ENCODE results near the gene R3HCC1L.
"Not testable (repeated sequence)": the region's sequence is repeated elsewhere in the genome, so short reads cannot be mapped to it uniquely, and the experiment has no call there.

The R3HCC1L gene

DNA sequence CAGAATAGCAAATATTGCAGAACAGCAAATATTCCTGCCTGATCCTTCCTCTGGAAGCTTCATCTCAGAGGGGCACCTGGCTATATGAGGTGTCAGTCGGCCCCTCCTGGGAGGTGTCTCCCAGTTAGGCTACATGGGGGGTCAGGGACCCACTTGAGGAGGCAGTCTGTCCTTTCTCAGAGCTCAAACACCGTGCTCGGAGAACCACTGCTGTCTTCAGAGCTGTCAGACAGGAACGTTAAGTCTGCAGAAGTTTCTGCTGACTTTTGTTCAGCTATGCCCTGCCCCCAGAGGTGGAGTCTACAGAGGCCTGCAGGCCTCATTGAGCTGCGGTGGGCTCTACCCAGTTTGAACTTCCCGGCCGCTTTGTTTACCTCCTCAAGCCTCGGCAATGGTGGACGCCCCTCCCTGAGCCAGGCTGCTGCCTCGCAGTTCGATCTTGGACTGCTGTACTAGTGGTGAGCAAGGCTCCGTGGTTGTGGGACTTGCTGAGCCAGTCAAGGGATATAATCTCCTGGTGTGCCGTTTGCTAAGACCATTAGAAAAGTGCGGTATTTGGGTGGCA is 48.0 kb downstream of the R3HCC1L start:
- not testable (repeated sequence) for DNase-seq

DNA sequence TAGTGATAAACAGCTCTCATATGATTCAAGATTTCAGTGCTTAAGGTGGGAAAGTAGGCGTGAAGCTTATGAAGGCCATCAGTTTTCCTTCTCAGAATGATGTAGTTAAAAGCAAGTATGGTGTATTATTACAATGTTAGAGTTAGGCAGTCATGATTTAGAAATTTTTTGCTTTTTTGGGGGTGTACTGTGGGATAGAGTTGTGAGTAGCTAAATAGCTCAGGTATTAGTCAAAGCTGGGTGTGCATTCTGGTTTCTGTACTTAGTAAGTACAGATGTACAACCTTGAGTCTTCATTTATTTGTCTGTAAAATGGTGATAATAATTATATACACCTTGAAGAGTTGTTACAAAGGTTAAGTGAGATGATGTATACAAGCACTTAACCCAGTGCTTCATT is 52.2 kb downstream of the R3HCC1L start:
- DNase-seq = no peak

DNA sequence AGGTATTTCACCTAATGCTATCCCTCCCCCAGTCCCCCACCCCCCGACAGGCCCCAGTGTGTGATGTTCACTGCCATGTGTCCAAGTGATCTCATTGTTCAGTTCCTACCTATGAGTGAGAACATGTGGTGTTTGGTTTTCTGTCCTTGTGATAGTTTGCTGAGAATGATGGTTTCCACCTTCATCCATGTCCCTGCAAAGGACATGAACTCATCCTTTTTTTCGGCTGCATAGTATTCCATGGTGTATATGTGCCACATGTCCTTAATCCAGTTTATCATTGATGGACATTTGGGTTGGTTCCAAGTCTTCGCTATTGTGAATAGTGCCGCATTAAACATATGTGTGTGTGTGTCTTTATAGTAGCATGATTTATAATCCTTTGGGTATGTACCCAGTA is 56.3 kb downstream of the R3HCC1L start:
- not testable (repeated sequence) for DNase-seq

DNA sequence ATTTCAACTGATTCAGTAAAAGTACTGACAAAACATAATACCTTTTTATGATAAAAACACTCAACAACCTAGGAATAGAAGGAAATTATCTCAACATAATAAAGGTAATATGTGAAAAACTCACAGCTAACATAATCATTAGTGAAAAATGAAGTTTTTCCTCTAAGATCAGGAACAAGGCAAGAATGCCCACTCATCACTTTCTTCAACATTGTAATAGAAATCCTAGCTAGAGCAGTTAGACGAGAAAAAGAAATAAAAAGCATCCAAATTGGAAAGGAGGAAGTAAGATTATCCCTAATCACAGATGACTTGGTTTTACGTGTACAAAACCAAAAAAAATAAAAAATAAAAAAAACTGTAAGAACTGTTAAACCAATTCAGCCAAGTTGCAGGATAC is 58.6 kb downstream of the R3HCC1L start:
- no peak for DNase-seq

DNA sequence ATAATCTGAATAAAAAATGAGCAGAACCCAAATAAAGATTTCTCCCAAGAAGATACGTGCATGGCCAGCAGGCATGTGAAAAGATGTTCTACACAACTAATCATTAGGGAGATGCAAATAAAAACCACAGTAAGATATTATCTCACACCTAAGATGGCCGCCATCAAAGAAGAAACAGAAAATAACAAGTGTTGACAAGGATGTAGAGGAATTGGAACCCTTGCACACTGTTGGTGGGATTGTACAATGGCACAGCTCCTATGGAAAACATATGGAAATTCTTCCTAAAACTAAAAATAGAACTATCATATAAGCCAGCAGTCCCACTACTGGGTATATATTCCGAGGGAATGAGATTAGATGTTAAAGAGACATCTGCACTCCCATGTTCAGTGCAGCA is 60.2 kb downstream of the R3HCC1L start:
- DNase-seq = no peak

DNA sequence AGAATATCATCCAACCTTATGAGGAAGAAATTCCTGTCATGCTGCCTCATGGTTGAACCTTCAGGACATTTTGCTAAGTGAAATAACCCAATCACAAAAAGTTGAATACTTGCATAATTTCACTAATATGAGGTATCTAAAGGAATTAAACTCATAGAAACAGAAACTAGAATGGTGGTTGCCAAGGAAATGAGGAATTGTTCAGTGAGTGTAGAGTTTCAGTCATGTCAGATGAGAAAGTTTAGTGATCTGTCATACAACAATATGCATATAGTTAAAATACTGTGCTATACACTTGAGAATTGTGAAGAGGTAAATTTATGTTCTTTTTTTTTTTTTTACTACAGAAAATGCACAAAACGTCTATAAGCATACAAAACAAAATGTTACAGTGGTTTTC is 60.7 kb downstream of the R3HCC1L start:
- no peak for DNase-seq

DNA sequence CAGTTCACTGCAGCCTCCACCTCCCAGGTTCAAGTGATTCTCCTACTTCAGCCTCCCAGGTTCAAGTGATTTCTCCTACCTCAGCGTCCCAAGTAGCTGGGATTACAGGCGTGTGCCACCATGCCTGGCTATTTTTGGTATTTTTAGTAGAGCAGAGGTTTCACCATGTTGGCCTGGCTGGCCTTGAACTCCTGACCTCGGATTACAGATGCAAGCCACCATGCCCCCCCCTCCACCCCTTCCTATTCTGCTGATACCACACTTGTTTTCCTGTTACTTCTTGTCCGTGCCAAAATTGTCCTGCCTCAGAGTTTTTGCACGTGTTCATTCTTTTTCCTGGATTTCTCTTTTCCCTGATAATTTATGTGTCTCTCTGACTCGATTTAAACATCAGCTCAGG is 62.5 kb downstream of the R3HCC1L start:
- no peak for DNase-seq

DNA sequence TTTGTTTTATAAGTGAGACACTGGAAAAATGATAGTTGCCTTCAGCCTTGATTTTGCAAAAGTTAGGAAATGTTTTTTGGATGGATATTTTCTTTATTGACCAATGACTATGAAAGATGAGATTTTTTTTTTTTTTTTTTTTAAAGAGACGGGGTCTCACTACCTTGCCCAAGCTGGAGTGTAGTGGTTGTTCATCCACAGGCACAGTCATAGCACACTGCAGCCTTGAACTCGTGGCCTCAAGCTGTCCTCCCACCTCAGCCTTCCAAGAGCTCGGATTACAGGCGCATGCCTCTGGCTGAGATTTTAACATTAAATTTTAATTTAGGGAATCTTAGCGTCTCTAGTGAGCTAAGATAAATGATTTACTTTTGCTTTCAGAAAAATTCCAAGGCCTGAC is 67.3 kb downstream of the R3HCC1L start:
- no peak for DNase-seq

DNA sequence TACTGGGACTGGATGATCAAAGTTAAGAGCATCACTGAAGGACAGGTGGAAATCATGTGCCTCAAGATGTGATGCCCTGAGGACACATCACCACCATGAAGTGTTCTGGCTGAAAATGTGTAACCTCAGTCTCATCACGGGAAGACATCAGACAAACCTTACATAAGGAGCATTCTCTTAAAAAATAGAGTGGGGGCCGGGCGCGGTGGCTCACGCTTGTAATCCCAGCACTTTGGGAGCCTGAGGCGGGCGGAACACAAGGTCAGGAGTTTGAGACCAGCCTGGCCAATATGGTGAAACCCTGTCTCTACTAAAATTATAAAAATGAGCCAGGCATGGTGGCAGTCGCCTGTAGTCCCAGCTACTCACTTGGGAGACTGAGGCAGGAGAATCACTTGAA is 67.9 kb downstream of the R3HCC1L start:
- no peak for DNase-seq

DNA sequence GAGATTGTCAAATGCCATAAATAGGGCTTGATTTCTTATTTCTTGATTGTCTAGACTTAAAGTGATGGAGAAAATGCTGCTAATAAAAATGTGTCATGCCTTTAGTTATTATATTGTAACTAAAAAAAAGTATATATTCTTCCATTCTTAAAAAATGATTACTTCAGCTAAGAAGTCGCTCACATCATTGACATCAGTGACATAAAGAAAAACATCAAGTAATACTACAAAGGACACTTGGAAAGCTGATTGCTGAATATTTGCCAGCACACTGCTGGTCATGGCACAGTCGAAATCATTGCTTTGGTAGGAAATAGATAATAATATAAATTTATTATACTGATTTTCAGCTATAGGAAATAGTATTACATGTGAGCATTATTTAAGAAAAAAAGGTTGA is 70.9 kb downstream of the R3HCC1L start:
- DNase-seq = no peak

DNA sequence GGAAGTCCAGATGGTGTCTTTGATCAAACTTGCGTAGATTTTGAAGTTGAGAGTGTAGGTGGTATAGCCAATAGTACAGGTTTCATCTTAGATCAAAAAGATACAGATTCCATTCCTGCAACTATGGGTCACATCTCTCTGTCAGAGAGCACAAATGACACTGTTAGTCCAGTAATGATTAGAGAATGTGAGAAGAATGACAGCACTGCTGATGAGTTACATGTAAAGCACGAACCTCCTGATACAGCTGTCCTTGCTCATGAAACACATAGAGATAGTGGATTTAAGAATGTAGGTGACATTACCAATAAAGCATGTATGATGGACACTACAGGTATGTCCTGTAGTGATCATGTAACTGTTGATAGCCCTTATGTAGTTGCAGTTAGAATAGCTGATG is 74.5 kb downstream of the R3HCC1L start:
- DNase-seq = no peak

DNA sequence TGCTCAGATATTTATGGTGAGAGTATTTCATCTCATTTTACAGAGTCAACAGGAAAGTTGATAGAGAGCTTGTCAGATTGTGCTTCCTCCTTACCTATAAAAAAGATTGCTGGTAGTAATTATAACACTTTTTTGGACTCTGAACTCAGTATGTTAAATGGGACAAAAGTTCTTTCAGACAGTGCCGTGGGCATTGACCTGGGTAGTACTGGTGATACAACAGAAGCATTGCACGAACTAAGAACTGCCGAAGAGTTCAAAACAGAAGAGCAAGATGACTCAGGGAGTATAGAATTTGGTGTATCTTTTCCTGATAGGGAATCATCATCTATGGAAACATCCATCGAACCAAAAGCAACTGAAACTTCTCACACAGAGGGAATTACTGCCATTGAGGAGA is 75.0 kb downstream of the R3HCC1L start:
- DNase-seq = no peak

DNA sequence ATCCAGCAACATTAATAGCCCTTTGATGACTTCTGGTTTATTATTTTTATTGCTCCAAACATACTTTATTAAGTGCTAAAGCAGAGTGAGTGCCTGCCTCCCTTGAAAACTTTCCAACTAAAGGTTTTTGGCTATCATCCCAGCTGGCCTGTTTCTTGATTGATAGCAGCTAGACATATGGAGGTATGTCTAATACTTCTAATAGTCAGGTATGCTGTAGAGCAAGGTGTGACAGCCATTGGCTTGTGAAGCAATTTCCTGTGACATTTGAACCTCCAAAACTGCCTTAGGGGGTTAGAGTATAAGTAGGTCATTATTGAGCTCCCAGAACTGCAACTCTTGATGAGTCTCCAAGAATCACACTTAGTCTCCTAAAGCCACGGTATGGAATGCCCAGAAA is 77.7 kb downstream of the R3HCC1L start:
- DNase-seq = no peak

DNA sequence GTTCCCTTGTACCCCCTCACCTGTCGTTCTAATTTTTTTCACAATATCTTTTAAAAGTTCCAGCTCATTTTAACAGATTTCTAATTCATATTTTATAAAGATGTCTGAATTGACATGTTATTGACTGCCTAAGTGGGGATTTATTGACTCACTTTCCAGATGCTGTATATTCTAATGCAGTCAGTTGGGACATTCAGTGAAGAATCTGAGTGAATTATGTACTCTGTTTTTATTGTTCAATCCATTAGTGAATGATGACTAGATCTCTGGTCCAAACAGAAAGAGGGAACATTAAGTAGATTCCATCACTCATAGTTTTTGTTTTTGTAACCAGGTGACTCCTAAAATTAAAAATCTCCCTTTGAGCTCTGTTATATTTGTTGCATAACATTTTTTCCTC is 79.3 kb downstream of the R3HCC1L start:
- DNase-seq = no peak

DNA sequence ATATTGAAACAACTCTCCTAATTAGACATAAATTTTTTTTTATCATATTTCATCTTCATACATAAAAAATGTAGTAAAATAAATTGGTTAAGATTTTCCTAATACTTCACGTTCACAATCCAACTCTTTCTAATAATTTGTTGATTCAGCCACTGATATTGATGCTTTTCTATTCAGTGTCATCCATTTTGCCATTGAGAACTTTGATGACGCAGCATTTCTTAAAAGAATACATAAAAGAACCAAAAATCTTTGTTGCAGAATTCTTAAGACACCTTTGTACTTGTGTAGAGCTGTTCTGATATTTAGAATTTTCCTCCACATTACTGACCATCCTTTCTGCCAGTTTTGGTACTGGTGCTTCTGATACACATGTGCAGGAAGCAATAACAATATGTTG is 80.9 kb downstream of the R3HCC1L start:
- DNase-seq = no peak

DNA sequence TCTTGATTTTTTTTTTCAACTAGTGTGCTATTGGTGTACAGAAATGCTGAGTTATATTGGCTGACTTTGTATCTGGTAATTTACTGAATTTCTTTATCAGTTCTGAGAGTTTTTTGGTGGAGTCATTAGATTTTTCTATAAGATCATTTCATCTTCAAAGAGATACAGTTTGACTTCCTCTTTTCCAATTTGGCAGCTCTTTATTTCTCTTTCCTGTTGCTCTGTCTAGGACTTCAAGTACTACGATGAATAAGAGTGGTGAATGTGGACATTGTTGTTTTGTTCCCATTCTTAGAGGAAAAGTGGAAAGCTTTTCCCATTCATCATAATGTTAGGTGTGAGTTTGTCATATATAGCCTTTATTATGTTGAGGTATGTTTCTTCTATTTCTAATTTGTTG is 83.3 kb downstream of the R3HCC1L start:
- no peak for DNase-seq

DNA sequence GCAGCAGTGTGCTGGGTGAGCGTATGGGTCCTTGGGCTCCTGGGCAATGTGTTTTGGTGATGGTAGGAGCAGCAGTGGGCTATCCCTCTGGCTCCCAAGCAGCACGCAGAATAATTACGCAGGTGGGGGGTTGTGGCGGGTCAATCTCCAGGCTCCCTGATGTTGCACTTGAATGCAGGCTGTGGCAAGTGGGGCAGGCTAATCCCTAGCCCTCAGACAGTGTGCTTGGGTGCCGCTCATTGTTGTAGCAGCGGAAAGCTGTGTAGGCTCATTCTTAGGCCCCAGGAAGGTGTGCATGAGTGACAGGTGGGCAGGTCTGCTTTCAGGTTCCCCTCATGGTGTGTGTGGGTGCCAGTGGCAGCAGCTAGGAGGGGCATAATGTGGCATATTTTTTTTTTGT is 89.4 kb downstream of the R3HCC1L start:
- no peak for DNase-seq

DNA sequence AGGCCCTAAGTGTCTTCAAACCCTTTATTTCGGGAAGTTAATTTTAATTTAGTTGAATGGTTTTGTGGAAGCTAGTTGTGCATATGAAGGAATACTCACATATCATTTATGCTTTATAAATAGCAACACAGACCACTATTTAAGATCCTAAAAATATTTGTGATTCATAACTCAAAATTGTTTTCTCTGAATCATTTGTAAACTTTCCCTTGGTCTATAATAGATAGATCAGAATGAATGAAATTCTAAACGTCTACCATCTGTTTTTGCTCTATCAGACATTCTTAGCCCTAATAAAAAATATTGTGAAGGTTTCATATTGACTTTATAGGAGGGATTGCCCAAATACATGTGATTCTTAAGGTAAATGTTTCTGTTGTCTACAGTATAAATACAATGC is 90.1 kb downstream of the R3HCC1L start:
- no peak for DNase-seq

DNA sequence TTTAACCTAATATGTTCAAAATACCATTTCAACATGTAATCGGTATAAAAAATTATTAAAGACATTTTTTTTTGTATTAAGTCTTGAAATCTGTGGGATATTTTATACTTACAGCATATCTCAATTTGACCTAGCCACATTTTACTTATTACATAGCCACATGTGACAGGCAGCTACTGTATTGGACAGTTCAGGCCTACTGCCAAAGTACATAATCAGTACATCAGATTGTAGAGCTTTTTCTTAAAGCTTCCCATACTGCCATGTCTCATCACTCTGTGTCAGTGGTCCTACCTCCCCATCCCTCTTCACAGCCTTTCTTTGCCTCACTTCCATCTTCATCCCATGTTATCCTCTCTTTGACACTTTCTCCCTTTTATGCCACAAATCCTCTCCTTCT is 90.5 kb downstream of the R3HCC1L start:
- DNase-seq = no peak

DNA sequence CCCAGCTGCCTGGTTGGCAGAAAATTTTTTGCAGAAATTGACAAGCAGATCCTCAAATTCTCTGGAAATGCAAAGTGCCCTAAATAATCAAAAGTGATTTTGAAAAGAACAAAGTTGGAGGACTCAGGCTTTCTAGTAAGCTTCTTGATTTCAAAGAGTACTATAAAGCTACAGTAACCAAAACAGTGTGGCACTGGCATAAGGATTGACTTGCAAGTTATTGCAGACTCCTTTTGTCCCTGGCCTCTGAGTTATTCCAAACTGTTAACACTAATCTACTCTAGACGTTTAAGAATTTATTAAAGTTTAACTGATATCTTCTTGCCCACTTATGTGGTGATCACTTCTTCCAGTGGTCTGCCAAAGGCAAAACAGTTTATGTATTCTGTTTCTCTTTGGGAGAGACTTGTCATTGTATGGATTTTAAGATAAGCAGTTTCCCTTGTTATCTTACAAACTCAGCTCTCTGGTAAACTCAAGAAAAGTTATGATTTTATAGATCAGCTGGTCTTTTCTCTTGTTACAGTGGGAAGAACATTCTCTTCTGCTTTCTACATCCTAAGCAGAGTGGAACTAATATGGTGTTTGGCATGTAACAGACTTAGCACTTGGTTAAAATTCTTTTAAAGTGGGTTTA is 92.2 kb downstream of the R3HCC1L start:
- no peak for DNase-seq

DNA sequence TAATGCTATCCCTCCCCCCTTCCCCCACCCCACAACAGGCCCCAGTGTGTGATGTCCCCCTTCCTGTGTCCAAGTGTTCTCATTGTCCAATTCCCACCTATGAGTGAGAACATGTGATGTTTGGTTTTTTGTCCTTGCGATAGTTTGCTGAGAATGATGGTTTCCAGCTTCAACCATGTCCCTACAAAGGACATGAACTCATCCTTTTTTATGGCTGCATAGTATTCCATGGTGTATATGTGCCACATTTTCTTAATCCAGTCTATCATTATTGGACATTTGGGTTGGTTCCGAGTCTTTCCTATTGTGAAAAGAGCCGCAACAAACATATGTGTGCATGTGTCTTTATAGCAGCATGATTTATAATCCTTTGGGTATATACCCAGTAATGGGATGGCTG is 93.3 kb downstream of the R3HCC1L start:
- DNase-seq = not testable (repeated sequence)

DNA sequence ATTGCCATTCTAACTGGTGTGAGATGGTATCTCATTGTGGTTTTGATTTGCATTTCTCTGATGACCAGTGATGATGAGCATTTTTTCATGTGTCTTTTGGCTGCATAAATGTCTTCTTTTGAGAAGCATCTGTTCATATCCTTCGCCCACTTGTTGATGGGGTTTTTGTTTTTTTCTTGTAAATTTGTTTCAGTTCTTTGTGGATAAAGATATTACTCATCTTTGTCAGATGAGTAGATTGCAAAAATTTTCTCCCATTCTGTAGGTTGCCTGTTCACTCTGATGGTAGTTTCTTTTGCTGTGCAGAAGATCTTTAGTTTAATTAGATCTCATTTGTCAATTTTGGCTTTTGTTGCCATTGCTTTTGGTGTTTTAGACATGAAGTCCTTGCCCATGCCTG is 93.8 kb downstream of the R3HCC1L start:
- DNase-seq = not testable (repeated sequence)

DNA sequence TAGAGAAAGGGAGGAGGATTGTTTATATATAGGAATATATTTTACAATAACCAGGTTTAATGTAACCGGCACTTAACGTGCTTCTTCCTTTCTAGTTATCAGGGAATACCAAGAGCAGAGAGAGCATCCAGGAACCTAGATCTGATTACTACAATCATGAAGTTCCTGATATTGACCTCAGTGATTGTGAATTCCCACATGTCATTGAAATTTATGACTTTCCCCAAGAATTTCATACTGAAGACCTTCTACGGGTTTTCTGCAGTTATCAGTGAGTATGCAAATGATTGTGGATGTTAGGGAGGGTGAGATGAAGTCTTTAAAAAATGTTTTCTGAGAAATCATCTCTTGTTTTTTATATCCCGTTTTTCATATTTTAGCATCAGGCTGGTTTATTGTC is 97.0 kb downstream of the R3HCC1L start:
- DNase-seq = no peak

DNA sequence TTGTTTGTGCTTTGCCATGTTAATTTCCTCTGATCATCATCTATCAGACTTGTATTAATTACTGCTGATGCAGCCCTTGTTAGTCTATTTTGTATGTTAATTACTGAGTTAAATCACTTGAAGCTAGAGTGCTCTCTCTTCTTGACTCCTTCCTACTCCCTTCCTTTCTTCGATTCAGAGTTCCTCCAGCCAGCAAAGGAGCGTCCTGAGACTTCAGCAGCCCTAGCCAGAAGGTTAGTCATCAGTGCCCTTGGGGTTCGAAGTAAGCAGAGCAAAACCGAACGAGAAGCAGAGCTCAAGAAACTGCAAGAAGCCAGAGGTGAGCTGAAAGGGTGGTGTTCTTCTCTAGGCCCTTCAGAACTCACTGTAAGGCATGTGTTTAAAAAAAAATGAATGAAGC is 101.4 kb downstream of the R3HCC1L start:
- DNase-seq = no peak

DNA sequence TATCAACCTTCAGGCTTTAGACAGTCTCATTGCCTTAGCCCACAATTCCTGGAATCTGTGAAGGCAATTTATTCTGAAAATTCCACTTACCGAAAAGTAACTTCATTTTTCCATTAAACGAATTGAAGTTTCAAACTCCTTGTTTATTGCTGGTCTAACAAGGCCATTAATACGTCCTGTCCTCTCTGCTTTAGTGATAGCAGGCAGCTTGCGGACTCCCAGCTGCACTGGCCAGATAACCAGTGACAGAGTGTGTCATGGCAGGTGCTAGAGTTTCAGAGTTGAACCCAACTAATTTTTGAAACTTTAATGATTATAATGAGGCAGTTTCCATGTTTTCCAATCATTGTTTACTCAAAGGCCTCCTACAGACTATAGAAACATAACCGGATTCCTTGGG is 102.4 kb downstream of the R3HCC1L start:
- no peak for DNase-seq
